GM15510 (cell line): ENCODE results near the gene GNB2.
A peak's percentile ranks its signal among the peaks of the same experiment; 100 is the strongest.

Source experiments
- POLR2A ChIP-seq: IDR thresholded peaks from 3 replicates; pipeline ENCODE4 v1.6.1; 2011; ENCODE audit warnings: borderline replicate concordance; ENCODE audit not compliant: insufficient read length; ENCODE audit errors: extremely low read depth

GNB2 gene

GRCh38 chr7:100696123-100696521 is 22.6 kb downstream of the GNB2 start:
- TF ChIP-seq POLR2A: no peak

- TF ChIP-seq POLR2A: no peak
Observed at GRCh38 chr7:100699018-100699417, 25.5 kb downstream of the GNB2 start.

GRCh38 chr7:100705320-100705752 is 31.8 kb downstream of the GNB2 start:
- no peak for TF ChIP-seq POLR2A

GRCh38 chr7:100705753-100706671 is 32.5 kb downstream of the GNB2 start, which contains the start of gene POP7:
POP7 (plus strand) TSS chr7:100706121; CDS start chr7:100706831, 710 bp downstream.
- peak; percentile 91 for TF ChIP-seq POLR2A

GRCh38 chr7:100706672-100707311 is 33.3 kb downstream of the GNB2 start:
- no peak for TF ChIP-seq POLR2A

- no peak for TF ChIP-seq POLR2A
Observed at GRCh38 chr7:100708395-100708794, 34.9 kb downstream of the GNB2 start.

GRCh38 chr7:100710452-100710851 is 36.9 kb downstream of the GNB2 start:
- no peak for TF ChIP-seq POLR2A

GRCh38 chr7:100711369-100711768 is 37.8 kb downstream of the GNB2 start:
- no peak for TF ChIP-seq POLR2A

- TF ChIP-seq POLR2A: no peak
Observed at GRCh38 chr7:100714725-100715124, 41.2 kb downstream of the GNB2 start.

- TF ChIP-seq POLR2A: no peak
Observed at GRCh38 chr7:100719523-100720278, 46.2 kb downstream of the GNB2 start.

GRCh38 chr7:100720279-100720670 is 46.7 kb downstream of the GNB2 start, which contains the start of gene EPO:
EPO (plus strand) TSS chr7:100720468; CDS start chr7:100720981, 513 bp downstream.
- no peak for TF ChIP-seq POLR2A

- TF ChIP-seq POLR2A: no peak
Observed at GRCh38 chr7:100720671-100721504, 47.3 kb downstream of the GNB2 start.

GRCh38 chr7:100721505-100721812 is 47.9 kb downstream of the GNB2 start:
- no peak for TF ChIP-seq POLR2A

GRCh38 chr7:100722480-100723212 is 49.1 kb downstream of the GNB2 start:
- no peak for TF ChIP-seq POLR2A

GRCh38 chr7:100723732-100724275 is 50.3 kb downstream of the GNB2 start:
- no peak for TF ChIP-seq POLR2A
